Natural killer cell treated with Interleukin-12 subunit alpha and Interleukin-12 subunit beta and Interleukin-15 and Interleukin-18, amount 100 ng/mL, for 72 hours (primary cell): Measurements from ENCODE around the gene ITGB7. TPM values are rescaled to one million over a fixed set of nuclear protein-coding genes. Genes with fewer than 3 reads are reported as not detected.

Experiments
- ATAC-seq, 2 donors: fragments of 150-1000 bp; cut with Tn5 transposase in 1 of 2; sonication (Bioruptor Pico), chemical (Tn5 transposase) in 1 of 2; 2 replicates each; pipeline ENCODE4 v1.10.0; 2021
- DNase-seq: peaks from one replicate; pipeline ENCODE4 v3.0.0; 2022; ENCODE audit warnings: low spot score
- H3K27ac Mint-ChIP-seq, 2 donors: 1 replicate in 1 of 2; 2 replicates in 1 of 2; pipeline ENCODE4 v1.8.0; 2022; ENCODE audit warnings: mixed read lengths in 2 of 2, mild to moderate bottlenecking in 1 of 2, moderate library complexity in 1 of 2
- H3K27me3 Mint-ChIP-seq, 2 donors: 1 replicate in 1 of 2; 2 replicates in 1 of 2; pipeline ENCODE4 v1.8.0; 2022; ENCODE audit warnings: mixed read lengths in 2 of 2
- H3K36me3 Mint-ChIP-seq: one replicate; pipeline ENCODE4 v1.8.0; 2022; ENCODE audit warnings: mixed read lengths
- H3K4me1 Mint-ChIP-seq, 2 donors: 1 replicate in 1 of 2; 2 replicates in 1 of 2; pipeline ENCODE4 v1.8.0; 2022; ENCODE audit warnings: low read depth in 2 of 2, mixed read lengths in 2 of 2, mild to moderate bottlenecking in 1 of 2
- H3K4me3 Mint-ChIP-seq: one replicate; pipeline ENCODE4 v1.8.0; 2022; ENCODE audit warnings: mixed read lengths
- H3K9me3 Mint-ChIP-seq: 2 replicates; pipeline ENCODE4 v1.8.0; 2022; ENCODE audit warnings: mixed read lengths
- total RNA-seq, 2 donors: library from RNA; stranded (reverse); gene quantifications; one replicate each; pipeline ENCODE4 v1.2.3, GENCODE V29; 2022

Gene ITGB7
- total RNA-seq, 2 donors from 2014 or later: 53.0 to 81.0 TPM

DNA sequence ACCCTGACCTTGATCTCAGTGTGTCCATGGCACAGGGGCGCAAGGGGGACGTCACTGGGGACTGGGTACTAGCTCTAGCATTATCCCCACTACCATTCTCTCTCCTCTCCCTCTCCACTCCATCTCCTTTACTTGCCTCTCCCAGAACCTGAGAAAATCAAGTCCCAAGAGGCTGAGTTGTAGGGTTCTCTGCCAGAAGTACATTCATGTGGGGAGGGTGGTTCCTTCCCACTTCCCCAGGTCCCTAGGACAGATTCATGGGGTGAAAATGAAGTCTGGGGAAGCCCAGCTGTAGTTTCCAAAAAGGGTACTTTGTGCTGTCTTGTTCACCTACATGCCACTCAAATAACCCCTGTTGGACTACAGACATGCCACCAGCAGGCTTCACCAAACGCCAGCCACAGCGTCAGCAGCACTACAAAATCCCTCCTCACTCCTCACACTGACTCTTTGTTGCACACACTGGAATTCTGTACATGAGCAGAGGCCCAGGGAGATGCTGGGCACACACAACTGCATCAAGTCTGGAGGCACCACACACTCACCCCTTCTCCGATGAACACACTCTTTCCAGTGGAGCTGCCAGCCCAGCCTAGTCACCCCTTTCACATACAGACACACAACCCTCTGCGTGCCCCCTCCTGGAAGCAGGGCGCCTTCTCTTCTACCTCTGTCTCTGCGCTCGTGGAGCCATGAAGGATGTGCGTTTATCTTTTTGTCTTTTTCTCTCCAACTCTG is 18.0 kb upstream of the ITGB7 start:
- Mint-ChIP-seq H3K27ac (peak overlapping the region in 1 of 2 donors; percentile 22), H3K4me3 (no peak overlapping the region), H3K4me1 (peaks cover 44 to 50% of the 10 kb centered on the region in 2 donors), H3K27me3 (no peaks in the 10 kb centered on the region), H3K9me3 (no peaks in the 10 kb centered on the region), H3K36me3 (no peaks in the 10 kb centered on the region)
- DNase-seq: no peak
- ATAC-seq: no peak

GRCh38 chr12:53224061-53224896 is 17.2 kb upstream of the ITGB7 start:
- Mint-ChIP-seq H3K9me3 (no peaks in the 10 kb centered on the region), H3K4me1 (peaks cover 44 to 48% of the 10 kb centered on the region in 2 donors), H3K36me3 (no peaks in the 10 kb centered on the region)

DNA sequence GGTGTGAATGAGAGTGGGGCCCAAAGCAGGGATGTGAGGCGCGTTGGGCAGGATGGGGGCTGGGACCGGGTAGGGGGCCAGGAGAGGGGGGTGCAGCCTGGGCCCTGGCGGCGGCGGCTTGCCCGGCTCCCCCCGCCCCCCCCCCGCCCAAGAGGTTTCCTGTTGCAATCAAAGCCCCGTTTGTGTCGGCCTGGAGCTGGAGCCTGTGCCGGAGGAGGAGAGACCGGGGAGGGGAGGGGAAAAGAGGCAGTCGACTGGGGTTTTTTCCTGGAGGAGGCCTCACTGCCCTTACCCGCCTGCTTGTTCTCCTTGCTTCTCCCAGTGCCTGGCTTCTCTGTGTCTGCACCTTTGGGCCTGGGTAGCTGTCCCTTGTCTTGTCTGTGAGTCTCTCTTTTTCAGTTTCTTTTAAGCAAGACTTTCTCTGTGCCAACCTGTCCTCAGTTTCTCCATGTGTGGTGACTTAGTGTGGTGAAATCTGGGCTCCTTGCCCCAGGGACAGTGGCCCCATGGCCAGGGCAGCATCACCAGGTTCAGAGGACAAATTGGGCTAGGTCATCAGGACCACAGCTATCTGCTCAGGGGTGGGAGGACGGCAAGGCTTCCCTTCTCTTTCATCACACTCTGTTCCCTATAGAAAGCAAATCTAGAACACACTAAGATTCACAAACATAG is 16.5 kb upstream of the ITGB7 start:
- no peaks in the 10 kb centered on the region for H3K27me3 Mint-ChIP-seq
- peak; percentile 56 for DNase-seq
- H3K4me1 Mint-ChIP-seq: peaks cover 49 to 54% of the 10 kb centered on the region in 2 donors
- H3K36me3 Mint-ChIP-seq: no peaks in the 10 kb centered on the region
- H3K4me3 Mint-ChIP-seq: peak overlapping the region; percentile 58
- no peak for ATAC-seq
- no peaks in the 10 kb centered on the region for H3K9me3 Mint-ChIP-seq
- peak overlapping the region; percentile 37 to 89 for H3K27ac Mint-ChIP-seq

More at GRCh38 chr12:53224061-53224896, 17.2 kb upstream of the ITGB7 start:
- DNase-seq (no peak), ATAC-seq (no peak)
- Mint-ChIP-seq H3K27ac (peak overlapping the region; percentile 37 to 89), H3K4me3 (peak overlapping the region; percentile 58), H3K27me3 (no peaks in the 10 kb centered on the region)

GRCh38 chr12:53222806-53223261 is 15.8 kb upstream of the ITGB7 start:
- no peak for DNase-seq
- peaks cover 56 to 61% of the 10 kb centered on the region in 2 donors for H3K4me1 Mint-ChIP-seq
- H3K4me3 Mint-ChIP-seq: peak overlapping the region; percentile 95
- H3K27ac Mint-ChIP-seq: peak overlapping the region; percentile 86 to 89
- H3K36me3 Mint-ChIP-seq: no peaks in the 10 kb centered on the region
- H3K27me3 Mint-ChIP-seq: no peaks in the 10 kb centered on the region
- H3K9me3 Mint-ChIP-seq: no peaks in the 10 kb centered on the region
- ATAC-seq: no peak

- H3K4me3 Mint-ChIP-seq: peak overlapping the region; percentile 95
- no peaks in the 10 kb centered on the region for H3K36me3 Mint-ChIP-seq
- no peaks in the 10 kb centered on the region for H3K27me3 Mint-ChIP-seq
- no peak for ATAC-seq
- H3K27ac Mint-ChIP-seq: peak overlapping the region; percentile 86 to 89
- no peak for DNase-seq
- H3K9me3 Mint-ChIP-seq: no peaks in the 10 kb centered on the region
- H3K4me1 Mint-ChIP-seq: peaks cover 61 to 67% of the 10 kb centered on the region in 2 donors
Observed at GRCh38 chr12:53222170-53222721, 15.2 kb upstream of the ITGB7 start.

DNA sequence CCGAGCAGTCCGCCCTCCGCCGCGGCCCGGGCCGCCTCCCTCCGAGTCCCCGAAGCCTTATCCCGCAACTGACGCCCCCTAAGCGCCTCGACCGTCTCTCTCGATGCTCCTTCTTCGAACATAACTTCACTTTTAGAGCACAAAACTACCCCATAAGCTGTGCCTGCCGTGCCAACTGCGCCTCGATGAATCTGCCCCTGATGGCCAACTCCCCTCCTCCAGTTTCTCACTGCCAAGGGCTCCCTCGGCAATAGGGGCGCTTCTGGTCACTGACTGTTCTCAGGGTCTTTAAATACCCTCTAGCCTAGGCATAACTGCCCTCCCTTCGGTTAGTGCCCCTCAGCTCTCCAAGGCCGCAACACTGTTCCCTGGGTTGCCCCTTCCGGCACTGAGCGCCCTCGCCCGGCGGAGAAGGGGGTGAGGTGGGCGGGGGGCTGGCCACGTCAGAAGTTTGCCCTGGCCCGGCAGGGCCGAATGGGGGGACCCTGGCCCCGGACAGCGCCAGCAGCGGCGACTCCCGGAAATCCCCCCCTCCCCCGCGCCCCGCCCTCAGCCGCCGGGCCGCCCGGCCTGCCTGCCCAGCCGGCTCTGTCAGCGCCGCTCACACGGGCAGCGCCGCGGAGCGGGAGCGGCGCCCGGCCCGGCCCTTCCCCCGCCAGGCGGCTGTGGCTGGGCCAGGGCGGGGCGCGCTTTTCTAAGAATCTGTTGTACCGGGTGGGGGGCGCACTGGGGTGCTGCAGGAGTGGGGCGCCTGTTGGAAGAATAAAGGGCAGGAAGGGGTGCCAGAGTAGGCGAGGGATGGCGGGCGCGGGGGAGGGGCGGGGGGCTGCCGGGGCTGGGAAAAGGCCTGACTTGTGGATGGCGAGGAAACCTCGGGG is 14.4 kb upstream of the ITGB7 start:
- no peaks in the 10 kb centered on the region for H3K27me3 Mint-ChIP-seq
- ATAC-seq: peak; percentile 44 to 68

GRCh38 chr12:53220694-53221202 is 13.7 kb upstream of the ITGB7 start:
- peaks cover 76 to 82% of the 10 kb centered on the region in 2 donors for H3K4me1 Mint-ChIP-seq
- no peaks in the 10 kb centered on the region for H3K9me3 Mint-ChIP-seq
- H3K4me3 Mint-ChIP-seq: peak overlapping the region; percentile 95
- DNase-seq (peak; percentile 88), ATAC-seq (peak; percentile 85 to 88)
- no peaks in the 10 kb centered on the region for H3K27me3 Mint-ChIP-seq
- H3K27ac Mint-ChIP-seq: peak overlapping the region; percentile 86 to 89
- no peaks in the 10 kb centered on the region for H3K36me3 Mint-ChIP-seq

More for the DNA sequence above, 14.4 kb upstream of the ITGB7 start:
- peaks cover 69 to 75% of the 10 kb centered on the region in 2 donors for H3K4me1 Mint-ChIP-seq
- peak; percentile 75 for DNase-seq
- H3K27ac Mint-ChIP-seq: peak overlapping the region; percentile 86 to 89
- no peaks in the 10 kb centered on the region for H3K36me3 Mint-ChIP-seq
- peak overlapping the region; percentile 95 for H3K4me3 Mint-ChIP-seq
- no peaks in the 10 kb centered on the region for H3K9me3 Mint-ChIP-seq

DNA sequence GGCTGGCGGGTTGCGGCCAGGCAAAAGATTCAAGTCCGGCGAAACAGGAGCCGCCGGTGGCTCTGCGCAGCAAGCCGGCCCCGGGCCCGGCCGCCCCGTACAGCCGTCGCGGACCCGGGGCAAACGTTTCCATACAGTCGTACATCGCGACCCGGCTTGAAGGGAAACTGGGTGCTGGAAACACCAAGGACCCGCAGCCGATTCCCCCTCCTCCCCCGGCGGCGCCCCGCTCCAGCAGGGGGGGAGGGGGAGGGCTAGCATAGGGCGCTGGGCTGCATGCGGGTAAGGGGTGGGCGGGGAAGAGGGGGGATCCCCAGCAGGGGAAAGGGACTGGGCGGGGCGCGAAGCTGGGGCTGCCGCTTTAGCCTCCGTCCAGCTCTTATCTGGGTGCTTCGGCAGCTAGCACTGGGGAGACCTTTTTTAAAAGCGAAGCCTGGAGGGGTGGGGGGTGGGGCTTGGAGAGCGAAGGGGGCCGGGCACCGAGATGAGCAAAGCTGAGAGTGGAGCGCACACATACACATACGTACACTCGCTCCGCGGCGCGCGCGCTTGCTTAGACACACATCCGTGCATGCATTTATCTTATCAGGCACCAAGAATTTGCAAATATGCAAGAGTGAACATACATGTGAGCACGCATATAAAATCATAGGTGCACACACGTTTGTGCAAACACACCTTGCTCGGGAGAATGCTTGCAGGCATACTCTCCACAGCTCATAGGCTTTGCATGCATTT is 13.1 kb upstream of the ITGB7 start:
- Mint-ChIP-seq H3K4me1 (peaks cover 78 to 82% of the 10 kb centered on the region in 2 donors), H3K27ac (peak overlapping the region; percentile 86 to 93)

GRCh38 chr12:53219292-53219955 is 12.4 kb upstream of the ITGB7 start:
- no peaks in the 10 kb centered on the region for H3K9me3 Mint-ChIP-seq
- ATAC-seq: peak; percentile 22 to 23
- H3K27me3 Mint-ChIP-seq: no peaks in the 10 kb centered on the region
- H3K36me3 Mint-ChIP-seq: no peaks in the 10 kb centered on the region
- H3K4me3 Mint-ChIP-seq: peak overlapping the region; percentile 95
- peak overlapping the region; percentile 86 to 93 for H3K27ac Mint-ChIP-seq
- peaks cover 77 to 81% of the 10 kb centered on the region in 2 donors for H3K4me1 Mint-ChIP-seq
- DNase-seq: peak; percentile 84

More for the DNA sequence above, 13.1 kb upstream of the ITGB7 start:
- peak; percentile 60 to 62 for ATAC-seq
- no peak for DNase-seq
- peak overlapping the region; percentile 95 for H3K4me3 Mint-ChIP-seq
- no peaks in the 10 kb centered on the region for H3K36me3 Mint-ChIP-seq
- H3K27me3 Mint-ChIP-seq: no peaks in the 10 kb centered on the region
- no peaks in the 10 kb centered on the region for H3K9me3 Mint-ChIP-seq

DNA sequence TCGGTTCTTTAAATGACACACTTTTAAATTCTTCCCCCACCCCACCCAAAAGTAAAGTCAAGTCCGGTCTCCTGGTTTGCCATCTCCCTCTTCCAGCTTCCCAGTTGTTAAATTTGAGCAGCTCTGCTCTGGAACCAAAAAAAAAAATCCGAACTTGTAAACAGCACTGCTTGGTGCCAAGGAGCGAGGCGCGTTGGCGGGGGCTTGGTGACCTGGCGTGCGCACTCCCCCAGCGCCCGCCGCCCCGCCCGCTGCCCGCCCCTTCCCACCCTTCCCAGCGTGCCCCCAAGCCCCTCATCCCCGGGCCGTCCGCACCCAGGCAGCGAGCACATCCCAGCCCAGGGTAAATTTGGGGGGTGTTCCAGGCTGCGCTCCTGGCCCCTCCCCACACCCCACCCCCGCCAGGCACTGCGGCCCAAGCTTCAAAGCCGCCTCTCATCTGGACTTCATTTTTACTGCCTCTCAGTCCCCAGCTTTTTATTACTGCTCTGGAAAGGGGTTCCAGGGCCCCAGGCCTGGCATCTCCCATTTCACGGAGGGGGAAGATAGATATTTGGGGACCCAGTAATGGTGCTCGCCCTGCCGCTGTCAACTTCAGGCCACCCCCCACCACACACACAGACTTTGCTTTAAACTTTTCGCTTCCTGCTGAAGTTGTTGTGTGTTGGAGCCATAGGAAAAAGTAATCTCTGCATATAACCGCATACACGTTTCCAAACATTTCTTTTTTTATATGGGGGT is 11.7 kb upstream of the ITGB7 start:
- ATAC-seq (no peak), DNase-seq (no peak)
- Mint-ChIP-seq H3K36me3 (no peaks in the 10 kb centered on the region), H3K4me3 (peak overlapping the region; percentile 95), H3K4me1 (peaks cover 77 to 82% of the 10 kb centered on the region in 2 donors), H3K9me3 (no peaks in the 10 kb centered on the region), H3K27ac (peak overlapping the region; percentile 86 to 93), H3K27me3 (no peaks in the 10 kb centered on the region)

DNA sequence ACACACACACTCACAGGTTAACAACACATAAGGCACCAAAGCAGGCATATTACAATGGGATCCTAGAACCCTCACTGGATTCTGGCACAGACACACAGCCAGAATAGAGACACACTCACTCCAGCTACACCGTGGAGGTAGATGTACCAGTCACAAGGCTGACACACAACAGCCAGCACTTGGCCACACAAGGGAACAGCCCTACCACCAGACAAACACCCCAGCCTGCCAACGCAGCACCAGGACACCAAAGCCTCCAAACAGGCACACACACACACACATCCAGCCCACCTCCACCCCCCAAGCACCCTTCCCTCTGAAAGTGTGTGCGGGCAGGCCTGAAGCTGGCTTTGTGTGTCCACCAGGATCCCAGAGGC is 10.9 kb upstream of the ITGB7 start:
- peak overlapping the region; percentile 74 to 81 for H3K27ac Mint-ChIP-seq
- no peaks in the 10 kb centered on the region for H3K9me3 Mint-ChIP-seq
- H3K36me3 Mint-ChIP-seq: no peaks in the 10 kb centered on the region
- no peaks in the 10 kb centered on the region for H3K27me3 Mint-ChIP-seq
- ATAC-seq (no peak), DNase-seq (no peak)
- peaks cover 78 to 83% of the 10 kb centered on the region in 2 donors for H3K4me1 Mint-ChIP-seq
- peak overlapping the region; percentile 95 for H3K4me3 Mint-ChIP-seq
